ENCODE measurements around the gene KCND3.

DNA sequence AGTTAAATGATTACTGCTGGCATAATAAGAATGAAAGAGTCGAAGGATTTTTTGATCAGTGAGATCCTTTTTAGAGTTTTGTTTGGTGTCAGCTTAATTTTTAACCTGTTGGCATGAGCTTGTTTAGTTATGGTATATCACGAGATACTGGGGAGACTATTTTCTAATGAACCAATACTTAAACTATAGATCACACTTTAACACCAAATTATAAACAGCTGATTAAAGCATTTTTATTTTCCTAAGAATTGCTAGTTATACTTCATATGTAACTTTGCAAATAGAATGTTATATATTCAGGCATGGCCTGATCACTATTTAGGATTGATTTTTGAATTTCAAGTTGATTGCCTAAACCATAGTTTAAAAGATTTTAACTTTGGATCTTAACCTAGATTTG lies 227.8 kb downstream of the KCND3 start:
- no peak for TF ChIP-seq TOX (CRISPR knock-in tag; IDR thresholded peaks at IDR 0.05; ENCODE audit: borderline replicate concordance)
- TF ChIP-seq, protein P1, sequence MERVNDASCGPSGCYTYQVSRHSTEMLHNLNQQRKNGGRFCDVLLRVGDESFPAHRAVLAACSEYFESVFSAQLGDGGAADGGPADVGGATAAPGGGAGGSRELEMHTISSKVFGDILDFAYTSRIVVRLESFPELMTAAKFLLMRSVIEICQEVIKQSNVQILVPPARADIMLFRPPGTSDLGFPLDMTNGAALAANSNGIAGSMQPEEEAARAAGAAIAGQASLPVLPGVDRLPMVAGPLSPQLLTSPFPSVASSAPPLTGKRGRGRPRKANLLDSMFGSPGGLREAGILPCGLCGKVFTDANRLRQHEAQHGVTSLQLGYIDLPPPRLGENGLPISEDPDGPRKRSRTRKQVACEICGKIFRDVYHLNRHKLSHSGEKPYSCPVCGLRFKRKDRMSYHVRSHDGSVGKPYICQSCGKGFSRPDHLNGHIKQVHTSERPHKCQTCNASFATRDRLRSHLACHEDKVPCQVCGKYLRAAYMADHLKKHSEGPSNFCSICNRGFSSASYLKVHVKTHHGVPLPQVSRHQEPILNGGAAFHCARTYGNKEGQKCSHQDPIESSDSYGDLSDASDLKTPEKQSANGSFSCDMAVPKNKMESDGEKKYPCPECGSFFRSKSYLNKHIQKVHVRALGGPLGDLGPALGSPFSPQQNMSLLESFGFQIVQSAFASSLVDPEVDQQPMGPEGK (CRISPR knock-in tag; IDR thresholded peaks at IDR 0.05; ENCODE audit: borderline replicate concordance) = no peak
- no peak for TF ChIP-seq ZFP30 (CRISPR knock-in tag; IDR thresholded peaks at IDR 0.05)
- TF ChIP-seq RARB (CRISPR knock-in tag; IDR thresholded peaks at IDR 0.05) = no peak
- TF ChIP-seq ARNTL (CRISPR knock-in tag; IDR thresholded peaks at IDR 0.05; ENCODE audit: borderline replicate concordance, low read depth) = no peak
- no peak for TF ChIP-seq ZFP3 (CRISPR knock-in tag; IDR thresholded peaks at IDR 0.05)
- no peak for TF ChIP-seq PPARA (CRISPR knock-in tag; IDR thresholded peaks at IDR 0.05; ENCODE audit: borderline replicate concordance)
- no peak for TF ChIP-seq SNAI2 (CRISPR knock-in tag; IDR thresholded peaks at IDR 0.05)
- TF ChIP-seq ISL1 (CRISPR knock-in tag; IDR thresholded peaks at IDR 0.05) = no peak
- TF ChIP-seq, protein P2, sequence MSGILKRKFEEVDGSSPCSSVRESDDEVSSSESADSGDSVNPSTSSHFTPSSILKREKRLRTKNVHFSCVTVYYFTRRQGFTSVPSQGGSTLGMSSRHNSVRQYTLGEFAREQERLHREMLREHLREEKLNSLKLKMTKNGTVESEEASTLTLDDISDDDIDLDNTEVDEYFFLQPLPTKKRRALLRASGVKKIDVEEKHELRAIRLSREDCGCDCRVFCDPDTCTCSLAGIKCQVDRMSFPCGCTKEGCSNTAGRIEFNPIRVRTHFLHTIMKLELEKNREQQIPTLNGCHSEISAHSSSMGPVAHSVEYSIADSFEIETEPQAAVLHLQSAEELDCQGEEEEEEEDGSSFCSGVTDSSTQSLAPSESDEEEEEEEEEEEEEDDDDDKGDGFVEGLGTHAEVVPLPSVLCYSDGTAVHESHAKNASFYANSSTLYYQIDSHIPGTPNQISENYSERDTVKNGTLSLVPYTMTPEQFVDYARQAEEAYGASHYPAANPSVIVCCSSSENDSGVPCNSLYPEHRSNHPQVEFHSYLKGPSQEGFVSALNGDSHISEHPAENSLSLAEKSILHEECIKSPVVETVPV (CRISPR knock-in tag; IDR thresholded peaks at IDR 0.05) = no peak
- TF ChIP-seq, protein P3, sequence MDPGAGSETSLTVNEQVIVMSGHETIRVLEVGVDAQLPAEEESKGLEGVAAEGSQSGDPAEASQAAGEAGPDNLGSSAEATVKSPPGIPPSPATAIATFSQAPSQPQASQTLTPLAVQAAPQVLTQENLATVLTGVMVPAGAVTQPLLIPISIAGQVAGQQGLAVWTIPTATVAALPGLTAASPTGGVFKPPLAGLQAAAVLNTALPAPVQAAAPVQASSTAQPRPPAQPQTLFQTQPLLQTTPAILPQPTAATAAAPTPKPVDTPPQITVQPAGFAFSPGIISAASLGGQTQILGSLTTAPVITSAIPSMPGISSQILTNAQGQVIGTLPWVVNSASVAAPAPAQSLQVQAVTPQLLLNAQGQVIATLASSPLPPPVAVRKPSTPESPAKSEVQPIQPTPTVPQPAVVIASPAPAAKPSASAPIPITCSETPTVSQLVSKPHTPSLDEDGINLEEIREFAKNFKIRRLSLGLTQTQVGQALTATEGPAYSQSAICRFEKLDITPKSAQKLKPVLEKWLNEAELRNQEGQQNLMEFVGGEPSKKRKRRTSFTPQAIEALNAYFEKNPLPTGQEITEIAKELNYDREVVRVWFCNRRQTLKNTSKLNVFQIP (CRISPR knock-in tag; IDR thresholded peaks at IDR 0.05; ENCODE audit: borderline replicate concordance, low read depth) = no peak
- TF ChIP-seq, protein P4, sequence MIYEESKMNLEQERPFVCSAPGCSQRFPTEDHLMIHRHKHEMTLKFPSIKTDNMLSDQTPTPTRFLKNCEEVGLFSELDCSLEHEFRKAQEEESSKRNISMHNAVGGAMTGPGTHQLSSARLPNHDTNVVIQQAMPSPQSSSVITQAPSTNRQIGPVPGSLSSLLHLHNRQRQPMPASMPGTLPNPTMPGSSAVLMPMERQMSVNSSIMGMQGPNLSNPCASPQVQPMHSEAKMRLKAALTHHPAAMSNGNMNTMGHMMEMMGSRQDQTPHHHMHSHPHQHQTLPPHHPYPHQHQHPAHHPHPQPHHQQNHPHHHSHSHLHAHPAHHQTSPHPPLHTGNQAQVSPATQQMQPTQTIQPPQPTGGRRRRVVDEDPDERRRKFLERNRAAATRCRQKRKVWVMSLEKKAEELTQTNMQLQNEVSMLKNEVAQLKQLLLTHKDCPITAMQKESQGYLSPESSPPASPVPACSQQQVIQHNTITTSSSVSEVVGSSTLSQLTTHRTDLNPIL (CRISPR knock-in tag; IDR thresholded peaks at IDR 0.05; ENCODE audit: low read depth) = no peak
- TF ChIP-seq ZNF70 (CRISPR knock-in tag; IDR thresholded peaks at IDR 0.05) = no peak
- TF ChIP-seq ZC3H10 (CRISPR knock-in tag; IDR thresholded peaks at IDR 0.05) = no peak

All from SK-N-SH treated with all-trans-retinoic acid at 6 μM for 48 hours (cell line).